ENCODE results near the gene COX14.

COX14 gene

DNA sequence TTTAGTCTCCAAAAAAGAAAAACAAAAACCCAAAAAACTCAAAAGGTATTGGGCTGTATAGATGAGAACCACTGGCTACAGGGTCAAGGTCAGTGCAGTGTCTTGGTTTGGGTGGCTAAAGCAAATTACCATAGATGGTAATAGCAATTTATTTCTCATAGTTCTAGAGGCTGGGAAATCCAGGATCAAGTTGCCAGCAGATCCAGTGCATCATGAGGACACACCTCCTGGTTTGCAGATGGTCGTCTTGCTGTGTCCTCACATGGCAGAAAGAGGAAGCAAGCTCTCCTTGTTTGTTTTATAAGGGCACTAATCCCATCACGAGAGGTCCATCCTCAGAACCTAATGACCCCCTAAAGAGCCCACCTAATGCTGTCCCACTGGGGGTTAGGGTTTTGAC, 11.2 kb downstream of the COX14 start:
- peaks cover 26% of the 10 kb centered on the region; the same call in 1 of the 2 replicates for H3K36me3 ChIP-seq (ENCODE audit: insufficient read depth, low read length)
- no peaks in the 10 kb centered on the region for H3K9me2 ChIP-seq (replicated peaks; ENCODE audit: low read depth, low read length)
- H3K79me2 ChIP-seq (ENCODE audit: insufficient read depth, low read length), result peaks cover 21% of the 10 kb centered on the region; the same call in 1 of the 2 replicates
- H2AFZ ChIP-seq (ENCODE audit: low read length), result no peak overlapping the region
- H3K4me3 ChIP-seq (ENCODE audit: low read length, poor library complexity, severe bottlenecking), result no peak overlapping the region
- H3K9ac ChIP-seq (ENCODE audit: low read depth, low read length, poor library complexity, severe bottlenecking), result no peak overlapping the region
- TF ChIP-seq EZH2phosphoT487 (IDR thresholded peaks at IDR 0.05; ENCODE audit: borderline replicate concordance), result no peak
- peaks cover 16% of the 10 kb centered on the region for H3K4me1 ChIP-seq (ENCODE audit: insufficient read depth, low read length, poor library complexity, severe bottlenecking)
- peaks cover 3% of the 10 kb centered on the region; the same call in 1 of the 2 replicates for H3F3A ChIP-seq (ENCODE audit: low read depth)
- H3K27me3 ChIP-seq (ENCODE audit: insufficient read depth, low read length, poor library complexity, severe bottlenecking), result no peaks in the 10 kb centered on the region
- no peaks in the 10 kb centered on the region for H4K20me1 ChIP-seq (ENCODE audit: insufficient read depth, low read length, poor library complexity, severe bottlenecking)
- H3K9me3 ChIP-seq (ENCODE audit: insufficient read depth, low read depth, low read length), result no peaks in the 10 kb centered on the region
- no peak overlapping the region for H3K4me2 ChIP-seq (ENCODE audit: low read depth, low read length, poor library complexity, severe bottlenecking)

DNA sequence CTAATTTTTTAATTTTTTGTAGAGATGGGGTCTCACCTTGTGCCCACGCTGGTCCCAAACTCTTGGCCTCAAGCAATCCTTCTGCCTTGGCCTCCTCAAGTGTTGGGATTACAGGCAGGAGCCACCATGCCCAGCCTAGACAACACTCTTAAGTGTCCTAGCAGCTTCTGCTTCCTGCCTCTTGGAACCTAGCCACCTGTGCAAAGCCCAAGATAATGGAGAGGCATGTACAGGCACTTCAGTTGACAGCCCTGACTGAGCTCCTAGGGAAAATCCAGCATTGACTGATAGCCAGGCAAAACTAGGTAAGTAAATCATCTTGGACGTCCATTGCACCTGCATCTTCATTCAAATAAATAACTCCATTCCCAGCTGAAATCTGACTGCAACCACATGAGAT, 15.5 kb downstream of the COX14 start:
- no peak overlapping the region for H3K4me3 ChIP-seq (ENCODE audit: low read length, poor library complexity, severe bottlenecking)
- H3K9ac ChIP-seq (ENCODE audit: low read depth, low read length, poor library complexity, severe bottlenecking), result no peak overlapping the region
- H3K79me2 ChIP-seq (ENCODE audit: insufficient read depth, low read length), result peaks cover 4% of the 10 kb centered on the region; the same call in 1 of the 2 replicates
- no peaks in the 10 kb centered on the region for H3K27me3 ChIP-seq (ENCODE audit: insufficient read depth, low read length, poor library complexity, severe bottlenecking)
- H4K20me1 ChIP-seq (ENCODE audit: insufficient read depth, low read length, poor library complexity, severe bottlenecking), result no peaks in the 10 kb centered on the region
- H3K4me2 ChIP-seq (ENCODE audit: low read depth, low read length, poor library complexity, severe bottlenecking), result no peak overlapping the region
- H3F3A ChIP-seq (ENCODE audit: low read depth), result peaks cover 3% of the 10 kb centered on the region; the same call in 1 of the 2 replicates
- peaks cover 16% of the 10 kb centered on the region for H3K4me1 ChIP-seq (ENCODE audit: insufficient read depth, low read length, poor library complexity, severe bottlenecking)
- H2AFZ ChIP-seq (ENCODE audit: low read length), result no peak overlapping the region
- no peaks in the 10 kb centered on the region for H3K9me2 ChIP-seq (replicated peaks; ENCODE audit: low read depth, low read length)
- peaks cover 43% of the 10 kb centered on the region for H3K36me3 ChIP-seq (ENCODE audit: insufficient read depth, low read length)
- TF ChIP-seq, protein P1, sequence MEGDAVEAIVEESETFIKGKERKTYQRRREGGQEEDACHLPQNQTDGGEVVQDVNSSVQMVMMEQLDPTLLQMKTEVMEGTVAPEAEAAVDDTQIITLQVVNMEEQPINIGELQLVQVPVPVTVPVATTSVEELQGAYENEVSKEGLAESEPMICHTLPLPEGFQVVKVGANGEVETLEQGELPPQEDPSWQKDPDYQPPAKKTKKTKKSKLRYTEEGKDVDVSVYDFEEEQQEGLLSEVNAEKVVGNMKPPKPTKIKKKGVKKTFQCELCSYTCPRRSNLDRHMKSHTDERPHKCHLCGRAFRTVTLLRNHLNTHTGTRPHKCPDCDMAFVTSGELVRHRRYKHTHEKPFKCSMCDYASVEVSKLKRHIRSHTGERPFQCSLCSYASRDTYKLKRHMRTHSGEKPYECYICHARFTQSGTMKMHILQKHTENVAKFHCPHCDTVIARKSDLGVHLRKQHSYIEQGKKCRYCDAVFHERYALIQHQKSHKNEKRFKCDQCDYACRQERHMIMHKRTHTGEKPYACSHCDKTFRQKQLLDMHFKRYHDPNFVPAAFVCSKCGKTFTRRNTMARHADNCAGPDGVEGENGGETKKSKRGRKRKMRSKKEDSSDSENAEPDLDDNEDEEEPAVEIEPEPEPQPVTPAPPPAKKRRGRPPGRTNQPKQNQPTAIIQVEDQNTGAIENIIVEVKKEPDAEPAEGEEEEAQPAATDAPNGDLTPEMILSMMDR (conservative IDR thresholded peaks at IDR 0.05; ENCODE audit: low read length), result no peak
- no peak for TF ChIP-seq EZH2phosphoT487 (IDR thresholded peaks at IDR 0.05; ENCODE audit: borderline replicate concordance)
- H3K9me3 ChIP-seq (ENCODE audit: insufficient read depth, low read depth, low read length), result no peaks in the 10 kb centered on the region

DNA sequence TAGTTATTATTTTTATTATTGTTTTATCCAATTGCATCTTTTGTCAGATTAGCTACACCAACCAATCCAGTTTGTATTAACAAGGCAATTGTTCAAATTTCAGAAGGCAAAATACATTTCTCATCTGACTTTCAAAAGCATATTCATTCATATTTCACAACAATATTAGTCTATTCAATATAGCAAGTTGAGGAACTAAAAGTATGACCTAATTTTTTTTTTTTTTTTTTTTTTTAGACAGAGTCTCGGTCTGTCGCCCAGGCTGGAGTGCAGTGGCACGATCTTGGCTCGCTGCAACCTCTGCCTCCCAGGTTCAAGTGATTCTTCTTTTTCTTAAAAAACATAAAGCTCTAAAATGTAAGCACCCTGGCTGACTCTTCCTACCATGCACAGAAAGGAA, 17.3 kb downstream of the COX14 start:
- Histone ChIP-seq H4K20me1 (ENCODE audit: insufficient read depth, low read length, poor library complexity, severe bottlenecking) (no peaks in the 10 kb centered on the region), H3K9me2 (replicated peaks; ENCODE audit: low read depth, low read length) (no peaks in the 10 kb centered on the region), H3K4me2 (ENCODE audit: low read depth, low read length, poor library complexity, severe bottlenecking) (no peak overlapping the region), H3K79me2 (ENCODE audit: insufficient read depth, low read length) (no peaks in the 10 kb centered on the region), H3K9ac (ENCODE audit: low read depth, low read length, poor library complexity, severe bottlenecking) (no peak overlapping the region), H3K27me3 (ENCODE audit: insufficient read depth, low read length, poor library complexity, severe bottlenecking) (no peaks in the 10 kb centered on the region), H3F3A (ENCODE audit: low read depth) (peaks cover 3% of the 10 kb centered on the region; the same call in 1 of the 2 replicates), H3K4me1 (ENCODE audit: insufficient read depth, low read length, poor library complexity, severe bottlenecking) (peaks cover 16% of the 10 kb centered on the region), H2AFZ (ENCODE audit: low read length) (no peak overlapping the region), H3K36me3 (ENCODE audit: insufficient read depth, low read length) (peaks cover 57% of the 10 kb centered on the region), H3K4me3 (ENCODE audit: low read length, poor library complexity, severe bottlenecking) (no peak overlapping the region), H3K9me3 (ENCODE audit: insufficient read depth, low read depth, low read length) (no peaks in the 10 kb centered on the region)
- TF ChIP-seq, protein P1 (conservative IDR thresholded peaks at IDR 0.05; ENCODE audit: low read length), result no peak
- TF ChIP-seq EZH2phosphoT487 (IDR thresholded peaks at IDR 0.05; ENCODE audit: borderline replicate concordance), result no peak

DNA sequence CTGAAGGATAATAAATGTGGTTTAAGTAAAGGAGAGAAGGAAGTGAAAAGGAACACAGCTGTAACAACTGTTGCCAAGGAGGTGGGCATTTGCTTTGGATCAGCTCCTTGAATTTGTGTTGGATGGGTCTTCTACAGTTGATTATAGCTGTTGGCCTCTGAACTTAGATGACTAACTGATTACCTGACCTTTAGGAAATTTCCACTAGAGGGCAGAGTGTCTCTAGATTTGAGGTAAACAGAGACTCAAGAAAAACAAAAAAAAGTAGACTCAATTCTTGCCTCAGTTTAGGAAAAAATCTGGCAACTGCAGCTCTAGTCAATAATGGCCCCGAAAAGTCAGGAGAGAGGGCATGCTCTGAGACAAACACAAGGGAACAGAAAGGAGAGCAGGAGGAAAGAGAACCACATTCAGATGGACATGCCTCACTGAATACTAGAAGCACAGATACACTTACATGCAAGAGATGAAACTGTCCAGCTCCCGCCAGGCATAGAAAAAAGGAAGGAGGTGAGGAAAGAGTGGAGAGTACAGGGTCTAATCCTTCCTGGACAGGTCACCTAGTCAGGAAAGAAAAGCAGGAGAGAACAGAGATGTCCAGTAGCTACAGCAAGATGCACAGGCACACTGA, 20.6 kb downstream of the COX14 start:
- Histone ChIP-seq H3K27me3 (ENCODE audit: insufficient read depth, low read length, poor library complexity, severe bottlenecking) (no peaks in the 10 kb centered on the region), H2AFZ (ENCODE audit: low read length) (no peak overlapping the region), H3K4me2 (ENCODE audit: low read depth, low read length, poor library complexity, severe bottlenecking) (no peak overlapping the region), H3F3A (ENCODE audit: low read depth) (no peaks in the 10 kb centered on the region), H3K9me3 (ENCODE audit: insufficient read depth, low read depth, low read length) (no peaks in the 10 kb centered on the region), H3K4me1 (ENCODE audit: insufficient read depth, low read length, poor library complexity, severe bottlenecking) (no peaks in the 10 kb centered on the region), H3K79me2 (ENCODE audit: insufficient read depth, low read length) (no peaks in the 10 kb centered on the region), H3K9ac (ENCODE audit: low read depth, low read length, poor library complexity, severe bottlenecking) (no peak overlapping the region), H3K9me2 (replicated peaks; ENCODE audit: low read depth, low read length) (no peaks in the 10 kb centered on the region), H4K20me1 (ENCODE audit: insufficient read depth, low read length, poor library complexity, severe bottlenecking) (no peaks in the 10 kb centered on the region), H3K4me3 (ENCODE audit: low read length, poor library complexity, severe bottlenecking) (no peak overlapping the region), H3K36me3 (ENCODE audit: insufficient read depth, low read length) (peaks cover 84% of the 10 kb centered on the region)
- TF ChIP-seq, protein P1 (conservative IDR thresholded peaks at IDR 0.05; ENCODE audit: low read length), result no peak
- TF ChIP-seq EZH2phosphoT487 (IDR thresholded peaks at IDR 0.05; ENCODE audit: borderline replicate concordance), result no peak
